K562 (cell line): ENCODE data around the gene FSCN2. TPM values are rescaled to one million over a fixed set of nuclear protein-coding genes. Genes with fewer than 3 reads are reported as not detected.

ENCODE experiments used
- ATAC-seq: fragments of 200-7000 bp; cut with Tn5 transposase; 3 replicates; pipeline ENCODE4 v1.9.1; 2020; ENCODE audit warnings: moderate library complexity
- BruUV-seq: library from RNA; stranded (reverse); fragments of 400-500 nt; replicated peaks from 2 replicates; lab custom pipeline; 2021; lab: Mats Ljungman, UMichigan
- CTCF ChIA-PET: fragments of 300-600 bp; formaldehyde crosslinking; extraction: SDS; loops from one replicate; lab custom pipeline; 2021; ENCODE audit warnings: low intra/inter-chr PET ratio; lab: Yijun Ruan, JAX
- POLR2A ChIA-PET: fragments of 300-600, 350-650 bp; sonication (Branson Sonifier 250); formaldehyde crosslinking; extraction: SDS; loops from one replicate; lab custom pipeline; 2021; ENCODE audit warnings: antibody characterized with exemption, inconsistent platforms; lab: Yijun Ruan, JAX
- DNase-seq, 4 experiments: peaks; one replicate each; pipeline versions ENCODE4 v3.0.0 to v3.0.0-alpha.2; 2011 to 2018; ENCODE audit warnings: low spot score in 3 of 4, mixed read lengths in 3 of 4; ENCODE audit errors: extremely low read depth in 1 of 4
- FAIRE-seq: peaks from 2 replicates; lab custom pipeline; 2011; peaks lifted over from hg19 to GRCh38; lab: Jason Lieb, UNC
- H2AFZ ChIP-seq: 2 replicates; pipeline ENCODE4 v1.6.0; 2011; ENCODE audit warnings: low read depth, low read length, control low read depth, inconsistent platforms
- H3K27ac ChIP-seq: fragments of 200-600 bp; 3 replicates; pipeline ENCODE4 v1.8.0; 2011; ENCODE audit warnings: low read depth, mild to moderate bottlenecking, control low read depth, inconsistent platforms, low read length, moderate library complexity, mixed read lengths; ENCODE audit errors: extremely low read depth
- H3K27me3 ChIP-seq, 2 experiments: fragments of 300-600 bp in 1 of 2; 2 replicates in 1 of 2; 3 replicates in 1 of 2; pipeline versions ENCODE4 v1.6.0 to v1.8.0; 2011; ENCODE audit warnings: inconsistent platforms in 2 of 2, low read length in 2 of 2, mild to moderate bottlenecking in 1 of 2, mixed read lengths in 1 of 2, moderate library complexity in 1 of 2; ENCODE audit not compliant: control insufficient read depth in 2 of 2, insufficient read depth in 2 of 2
- H3K36me3 ChIP-seq: fragments of 300-600 bp; 3 replicates; pipeline ENCODE4 v1.8.0; 2011; ENCODE audit warnings: mild to moderate bottlenecking, low read length, inconsistent platforms; ENCODE audit not compliant: control insufficient read depth, insufficient read depth
- H3K4me1 ChIP-seq, 2 experiments: fragments of 200-600 bp in 1 of 2; replicated peaks in 1 of 2; 2 replicates in 1 of 2; 3 replicates in 1 of 2; pipeline versions ENCODE4 v1.5.1 to v1.8.0; 2011; ENCODE audit warnings: inconsistent platforms in 2 of 2, low read length in 2 of 2, mild to moderate bottlenecking in 1 of 2, mixed read lengths in 1 of 2, moderate library complexity in 1 of 2; ENCODE audit not compliant: control insufficient read depth in 2 of 2, insufficient read depth in 2 of 2
- H3K4me2 ChIP-seq: 2 replicates; pipeline ENCODE4 v1.6.1; 2011; ENCODE audit warnings: low read length, control low read depth, inconsistent platforms, mixed read lengths; ENCODE audit not compliant: insufficient read depth
- H3K4me3 ChIP-seq: fragments of 200-600 bp; sonication (generic), shearing (Covaris generic); 2 replicates; pipeline ENCODE4 v1.5.1; 2016; ENCODE audit warnings: control low read depth, inconsistent platforms
- H3K79me2 ChIP-seq: fragments of 200-600 bp; 3 replicates; pipeline ENCODE4 v1.8.0; 2011; ENCODE audit warnings: low read length, inconsistent platforms; ENCODE audit not compliant: control insufficient read depth, insufficient read depth
- H3K9ac ChIP-seq, 2 experiments: 2 replicates each; pipeline versions ENCODE4 v1.6.0 to v1.6.1; 2011; ENCODE audit warnings: low read depth in 2 of 2, low read length in 2 of 2, control low read depth in 1 of 2, inconsistent platforms in 1 of 2, mild to moderate bottlenecking in 1 of 2, mixed read lengths in 1 of 2; ENCODE audit not compliant: insufficient read depth in 1 of 2
- H3K9me1 ChIP-seq: one replicate; pipeline ENCODE4 v1.6.0; 2011; ENCODE audit warnings: inconsistent platforms, mild to moderate bottlenecking, low read length, moderate library complexity; ENCODE audit not compliant: control insufficient read depth, insufficient read depth
- H3K9me3 ChIP-seq: replicated peaks from 2 replicates; pipeline ENCODE4 v1.5.1; 2011; ENCODE audit warnings: low read depth, low read length, inconsistent platforms; ENCODE audit not compliant: control insufficient read depth, insufficient read depth
- H4K20me1 ChIP-seq: replicated peaks from 2 replicates; pipeline ENCODE4 v1.6.1; 2011; ENCODE audit warnings: low read length, inconsistent platforms, mixed read lengths; ENCODE audit not compliant: control insufficient read depth, insufficient read depth
- BCOR ChIP-seq: fragments of 450-650 bp; IDR thresholded peaks from 2 replicates; pipeline ENCODE4 v1.6.1; 2016
- CBX1 ChIP-seq: sonication (generic); IDR thresholded peaks from 2 replicates; pipeline ENCODE4 v1.6.1; 2016; ENCODE audit warnings: antibody characterized with exemption, low read depth, mild to moderate bottlenecking
- CCNT2 ChIP-seq: IDR thresholded peaks from 2 replicates; pipeline ENCODE4 v1.6.1; 2011; ENCODE audit warnings: borderline replicate concordance, low read depth, mild to moderate bottlenecking, moderate library complexity, mixed read lengths, low read length; ENCODE audit not compliant: insufficient read length; ENCODE audit errors: extremely low read depth
- FOXK1 ChIP-seq: sonication (generic); formaldehyde crosslinking; IDR thresholded peaks from 2 replicates; pipeline ENCODE4 v1.8.0; 2022; ENCODE audit warnings: missing genetic modification reagents, mild to moderate bottlenecking, borderline replicate concordance
- HDAC8 ChIP-seq: fragments of 450-650 bp; IDR thresholded peaks from 2 replicates; pipeline ENCODE4 v1.6.1; 2016; ENCODE audit warnings: mild to moderate bottlenecking, missing genetic modification characterization, moderate library complexity, missing compliant biosample characterization
- HNRNPL ChIP-seq: fragments of 200-400 bp; formaldehyde crosslinking; IDR thresholded peaks from 2 replicates; pipeline ENCODE4 v1.6.1; 2017; ENCODE audit warnings: low read depth, mild to moderate bottlenecking, low read length
- ILF3 ChIP-seq: fragments of 450-650 bp; IDR thresholded peaks from 2 replicates; pipeline ENCODE4 v1.6.1; 2018; ENCODE audit warnings: antibody characterized with exemption, mild to moderate bottlenecking, moderate library complexity, borderline replicate concordance
- L3MBTL2 ChIP-seq: fragments of 450-650 bp; IDR thresholded peaks from 2 replicates; pipeline ENCODE4 v1.6.1; 2016; ENCODE audit warnings: mild to moderate bottlenecking, moderate library complexity
- MCM3 ChIP-seq: fragments of 450-650 bp; IDR thresholded peaks from 2 replicates; pipeline ENCODE4 v1.6.1; 2016
- NR4A1 ChIP-seq, 2 experiments: fragments of 250-450 bp in 1 of 2; fragments of 450-650 bp in 1 of 2; sonication (Bioruptor Pico) in 1 of 2; IDR thresholded peaks; 2 replicates each; pipeline versions ENCODE4 v1.4.0 to v1.6.1; 2016 to 2020; ENCODE audit warnings: mild to moderate bottlenecking in 2 of 2, missing compliant biosample characterization in 1 of 2, missing genetic modification characterization in 1 of 2, moderate library complexity in 1 of 2
- POLR2AphosphoS2 ChIP-seq: IDR thresholded peaks from 2 replicates; pipeline ENCODE4 v1.6.1; 2012; ENCODE audit warnings: low read length, improper control_type of control experiment
- PYGO2 ChIP-seq: fragments of 450-650 bp; IDR thresholded peaks from 2 replicates; pipeline ENCODE4 v1.6.1; 2016; ENCODE audit warnings: mild to moderate bottlenecking, missing genetic modification characterization, moderate library complexity, missing compliant biosample characterization
- RFX7 ChIP-seq: fragments of 250-450 bp; sonication (Bioruptor Pico); IDR thresholded peaks from 2 replicates; pipeline ENCODE4 v1.5.1; 2021; ENCODE audit warnings: mild to moderate bottlenecking
- WHSC1 ChIP-seq: IDR thresholded peaks from one replicate; pipeline ENCODE4 v1.6.1; 2012; ENCODE audit warnings: low read length, control low read depth, inconsistent platforms
- ZNF212 ChIP-seq: fragments of 450-650 bp; formaldehyde crosslinking; IDR thresholded peaks from 2 replicates; pipeline ENCODE4 v1.4.0; 2020; ENCODE audit warnings: mild to moderate bottlenecking
- WGBS: fragments of 100-300 bp; shearing (Covaris generic); methylation state at CpG from one replicate; pipeline ENCODE4 v1.1.6; 2016; ENCODE audit warnings: low coverage, mixed read lengths; ENCODE audit not compliant: insufficient coverage; ENCODE audit errors: missing lambda C conversion rate; 5-methylcytosine and 5-hydroxymethylcytosine counted together
- in situ Hi-C: fragments of 300-500 bp; cut with MboI; formaldehyde crosslinking; loops from 4 replicates; pipeline ENCODE4 v1.15.0; 2018; ENCODE audit warnings: inconsistent platforms, mixed read lengths
- intact Hi-C: fragments of 100-400 bp; cut with micrococcal nuclease; formaldehyde crosslinking; loops from 2 replicates; pipeline ENCODE4 v1.14.2; 2022
- polyA plus RNA-seq, 8 experiments: library from polyadenylated mRNA; depleted of rRNA in 4 of 8; stranded (reverse) in 5 of 8; unstranded in 3 of 8; fragments of >200 nt; fragmentation: Nextera tagmentation in 2 of 8; fragmentation: Illumina TruSeq in 1 of 8; extraction: Ambion mirVana in 2 of 8; extraction: Trizol in 1 of 8; gene quantifications; 2 replicates each; pipeline versions ENCODE4 v1.2.1 to v1.2.3, GENCODE V29; 2011 to 2014; ENCODE audit warnings: inconsistent platforms in 1 of 8, missing spikeins in 1 of 8
- total RNA-seq, 7 experiments: library from RNA; depleted of rRNA in 6 of 7; stranded (reverse); fragments of >200 nt in 6 of 7; fragmentation: Illumina TruSeq in 2 of 7; extraction: Trizol in 2 of 7; gene quantifications; 2 replicates each; pipeline versions ENCODE4 v1.2.1 to v1.2.3, GENCODE V29; 2011 to 2021; ENCODE audit warnings: low replicate concordance in 1 of 7
- TF ChIP-seq, protein P1 (sequence below), 2 experiments: fragments of 200-800 bp in 1 of 2; sonication (Bioruptor generic) in 1 of 2; sonication (generic) in 1 of 2; formaldehyde crosslinking in 1 of 2; IDR thresholded peaks in 1 of 2; conservative IDR thresholded peaks in 1 of 2; 2 replicates each; pipeline versions ENCODE4 v1.5.0 to v1.6.1; 2016 to 2020; ENCODE audit warnings: missing compliant biosample characterization in 1 of 2, missing genetic modification characterization in 1 of 2, missing genetic modification reagents in 1 of 2
- TF ChIP-seq, protein P2 (sequence below), 3 experiments: IDR thresholded peaks in 2 of 3; conservative IDR thresholded peaks in 1 of 3; 2 replicates each; pipeline ENCODE4 v1.5.1; 2011 to 2012; ENCODE audit warnings: low read length in 3 of 3, mild to moderate bottlenecking in 3 of 3, control low read depth in 2 of 3, improper control_type of control experiment in 1 of 3, inconsistent platforms in 1 of 3, low read depth in 1 of 3, mixed read lengths in 1 of 3, moderate library complexity in 1 of 3; ENCODE audit not compliant: insufficient read depth in 2 of 3

FSCN2 gene
- total and polyA plus RNA-seq, 9 of the 15 experiments (the other 6 are each of a cell fraction or from before 2014, with no cell fraction given) = 0.08 TPM; not detected in 8

DNA sequence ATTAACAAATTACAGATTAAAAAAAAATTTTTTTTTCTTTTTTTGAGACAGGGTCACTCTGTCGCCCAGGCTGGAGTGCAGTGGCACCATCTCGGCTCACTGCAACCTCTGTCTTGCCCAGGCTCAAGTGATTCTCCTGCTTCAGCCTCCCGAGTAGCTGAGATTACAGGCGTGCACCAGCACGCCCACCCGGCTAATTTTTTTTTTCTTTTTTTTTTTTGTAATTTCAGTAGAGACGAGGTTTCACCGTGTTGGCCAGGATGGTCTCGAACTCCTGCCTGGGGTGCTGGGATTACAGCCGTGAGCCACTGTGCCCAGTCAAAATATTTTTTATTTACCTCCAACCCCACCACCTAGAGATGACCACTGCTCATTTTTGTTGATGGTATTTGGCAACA lies 41.1 kb upstream of the FSCN2 start (continued):
- TF ChIP-seq ILF3 (no peak), CBX1 (no peak), BCOR (no peak), WHSC1 (no peak), PYGO2 (no peak)

DNA sequence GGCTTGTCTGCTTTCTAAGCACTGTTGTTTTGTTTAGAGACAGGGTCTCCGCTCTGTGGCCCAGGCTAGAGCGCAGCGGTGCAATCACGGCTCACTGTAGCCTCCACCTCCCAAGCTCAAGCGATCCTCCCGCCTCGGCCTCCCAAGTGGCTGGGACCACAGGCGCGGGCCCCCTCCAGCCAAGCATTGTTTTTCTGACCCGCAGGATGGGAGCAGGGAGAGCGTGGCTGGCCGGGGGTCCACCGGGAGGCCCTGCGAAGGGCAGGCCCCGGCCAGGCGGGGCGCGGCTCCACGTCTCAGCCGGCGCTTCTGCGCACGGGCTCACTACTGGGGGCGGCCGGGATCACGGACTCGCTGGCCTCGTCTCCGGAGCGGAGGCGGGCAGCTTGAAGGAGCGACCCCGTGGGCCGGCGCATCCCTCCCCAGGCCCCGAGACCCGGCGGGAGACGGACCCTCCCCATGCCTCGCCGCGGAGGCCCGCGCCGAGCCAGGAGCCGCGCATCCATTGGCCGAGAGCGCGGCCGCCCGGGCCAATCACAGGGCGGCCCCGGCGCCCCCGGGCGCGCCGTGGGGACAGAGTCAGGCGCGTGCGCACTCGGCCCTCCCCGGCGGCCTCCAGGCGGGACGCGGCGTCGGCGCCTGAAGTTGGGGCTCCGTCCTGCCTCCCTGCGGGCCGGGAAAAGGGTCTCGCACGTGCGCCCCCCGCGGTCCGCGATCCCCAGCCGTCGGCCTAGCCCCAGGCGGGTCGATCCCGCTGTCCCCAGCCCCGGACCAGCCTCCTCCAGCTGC lies 40.5 kb upstream of the FSCN2 start:
- peaks cover 11% of the 10 kb centered on the region; the same call in 2 of the 3 replicates for H3K79me2 ChIP-seq
- CTCF ChIA-PET = interaction anchor here (0.5 kb wide), 1 partner anchor 193 kb away, joined by 3 read pairs; no protein-coding TSS in a partner anchor
- POLR2A ChIA-PET = interaction anchor here (1.0 to 2.7 kb wide), 2 partner anchors 21 kb away, joined by 6 to 17 read pairs; no protein-coding TSS in a partner anchor
- intact Hi-C loops (loop anchor here (10.0 kb wide), 1 partner anchor 193 kb away; the partner anchor contains the start of gene SLC38A10), in situ Hi-C loops (no loop called here)
- no peaks in the 10 kb centered on the region for H3K36me3 ChIP-seq
- H3K27me3 ChIP-seq = no peaks in the 10 kb centered on the region; a peak in 1 of 5 replicates
- H3K9me1 ChIP-seq = no peaks in the 10 kb centered on the region
- peaks cover 14 to 67% of the 10 kb centered on the region in 2 experiments for H3K4me1 ChIP-seq
- peak overlapping the region; percentile 94 for H3K27ac ChIP-seq
- peak; percentile 73 for FAIRE-seq
- no peaks in the 10 kb centered on the region for H4K20me1 ChIP-seq
- BruUV-seq = TSS peak; percentile 83
- ATAC-seq = peak; percentile 92
- peak; percentile 90 to 98 (median 96) for DNase-seq
- H3K9ac ChIP-seq = peak overlapping the region; percentile 92 to 98
- H2AFZ ChIP-seq = peak overlapping the region; percentile 91
- H3K4me2 ChIP-seq = peak overlapping the region; percentile 75
- H3K9me3 ChIP-seq = no peaks in the 10 kb centered on the region
- WGBS = 10% methylated on average over 57 of the region's 87 CpGs
- peak overlapping the region; percentile 55 for H3K4me3 ChIP-seq
- TF ChIP-seq HNRNPL (peak; percentile 11; the same call in 1 of the 2 replicates), L3MBTL2 (peak; percentile 99), NR4A1 (CRISPR knock-in tag; IDR thresholded peaks at IDR 0.05) (no peak; the same call in 1 of the 2 replicates), NR4A1 (tag; IDR thresholded peaks at IDR 0.05) (no peak), HDAC8 (tag) (peak; percentile 65; the same call in 1 of the 2 replicates), POLR2AphosphoS2 (no peak), CCNT2 (peak; percentile 26), MCM3 (no peak), ZNF212 (CRISPR knock-in tag) (0 out of 2 replicates have a peak, but pooled peaks have one; percentile 9), RFX7 (CRISPR knock-in tag) (no peak), FOXK1 (CRISPR knock-in tag) (peak; percentile 79; the same call in 1 of the 2 replicates)
- TF ChIP-seq, protein P1, sequence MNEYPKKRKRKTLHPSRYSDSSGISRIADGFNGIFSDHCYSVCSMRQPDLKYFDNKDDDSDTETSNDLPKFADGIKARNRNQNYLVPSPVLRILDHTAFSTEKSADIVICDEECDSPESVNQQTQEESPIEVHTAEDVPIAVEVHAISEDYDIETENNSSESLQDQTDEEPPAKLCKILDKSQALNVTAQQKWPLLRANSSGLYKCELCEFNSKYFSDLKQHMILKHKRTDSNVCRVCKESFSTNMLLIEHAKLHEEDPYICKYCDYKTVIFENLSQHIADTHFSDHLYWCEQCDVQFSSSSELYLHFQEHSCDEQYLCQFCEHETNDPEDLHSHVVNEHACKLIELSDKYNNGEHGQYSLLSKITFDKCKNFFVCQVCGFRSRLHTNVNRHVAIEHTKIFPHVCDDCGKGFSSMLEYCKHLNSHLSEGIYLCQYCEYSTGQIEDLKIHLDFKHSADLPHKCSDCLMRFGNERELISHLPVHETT (CRISPR knock-in tag; conservative IDR thresholded peaks at IDR 0.05 in 1 of 2, IDR thresholded peaks at IDR 0.05 in 1 of 2) = peak; percentile 20 to 65; a peak in 1 of 4 replicates
- TF ChIP-seq, protein P2, sequence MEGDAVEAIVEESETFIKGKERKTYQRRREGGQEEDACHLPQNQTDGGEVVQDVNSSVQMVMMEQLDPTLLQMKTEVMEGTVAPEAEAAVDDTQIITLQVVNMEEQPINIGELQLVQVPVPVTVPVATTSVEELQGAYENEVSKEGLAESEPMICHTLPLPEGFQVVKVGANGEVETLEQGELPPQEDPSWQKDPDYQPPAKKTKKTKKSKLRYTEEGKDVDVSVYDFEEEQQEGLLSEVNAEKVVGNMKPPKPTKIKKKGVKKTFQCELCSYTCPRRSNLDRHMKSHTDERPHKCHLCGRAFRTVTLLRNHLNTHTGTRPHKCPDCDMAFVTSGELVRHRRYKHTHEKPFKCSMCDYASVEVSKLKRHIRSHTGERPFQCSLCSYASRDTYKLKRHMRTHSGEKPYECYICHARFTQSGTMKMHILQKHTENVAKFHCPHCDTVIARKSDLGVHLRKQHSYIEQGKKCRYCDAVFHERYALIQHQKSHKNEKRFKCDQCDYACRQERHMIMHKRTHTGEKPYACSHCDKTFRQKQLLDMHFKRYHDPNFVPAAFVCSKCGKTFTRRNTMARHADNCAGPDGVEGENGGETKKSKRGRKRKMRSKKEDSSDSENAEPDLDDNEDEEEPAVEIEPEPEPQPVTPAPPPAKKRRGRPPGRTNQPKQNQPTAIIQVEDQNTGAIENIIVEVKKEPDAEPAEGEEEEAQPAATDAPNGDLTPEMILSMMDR (IDR thresholded peaks at IDR 0.05 in 2 of 3, conservative IDR thresholded peaks at IDR 0.05 in 1 of 3; ENCODE audit: insufficient read depth in 2 of 3, low read depth in 1 of 3, low read length in 3 of 3) = no peak
